Stimulated activated CD4-positive, alpha-beta T cell treated with anti-CD3 and anti-CD28 coated beads, Interleukin-12 subunit alpha, Interleukin-12 subunit beta, amount 100 ng/mL, for 48 hours (primary cell): ENCODE measurements around the gene FAM13B.
A peak's percentile ranks its signal among the peaks of the same experiment; 100 is the strongest.

Experiments used
- DNase-seq, 3 donors: peaks; one replicate each; pipeline ENCODE4 v3.0.0-alpha.2; 2020; ENCODE audit warnings: low read depth in 2 of 3, low spot score in 1 of 3

Gene FAM13B

GRCh38 chr5:137901011-137901817 lies 131.7 kb downstream of the FAM13B start:
- no peak for DNase-seq

- DNase-seq = no peak
Measured at GRCh38 chr5:137899493-137899892, 133.4 kb downstream of the FAM13B start.

GRCh38 chr5:137896560-137896959 lies 136.3 kb downstream of the FAM13B start:
- DNase-seq = no peak

- DNase-seq = no peak
Measured at GRCh38 chr5:137894586-137894985, 138.3 kb downstream of the FAM13B start.

DNA sequence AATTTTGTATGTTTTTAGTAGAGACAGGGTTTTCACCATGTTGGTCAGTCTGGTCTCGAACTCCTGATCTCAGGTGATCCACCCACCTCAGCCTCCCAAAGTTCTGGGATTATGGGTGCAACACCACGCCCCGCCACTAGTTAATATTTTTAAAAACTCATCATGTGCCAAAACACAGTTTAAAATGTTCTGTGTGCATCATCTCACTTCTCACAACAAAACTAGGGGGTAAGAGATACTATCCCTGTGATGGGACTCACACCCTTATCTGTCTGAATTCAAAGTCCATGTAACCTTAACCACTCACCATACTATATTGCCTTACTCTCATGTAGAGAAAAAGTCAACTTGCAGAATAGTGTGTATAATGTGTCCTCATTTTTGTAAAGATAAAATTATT lies 141.0 kb downstream of the FAM13B start:
- DNase-seq = no peak

- DNase-seq = no peak
Measured at GRCh38 chr5:137890845-137891244, 142.0 kb downstream of the FAM13B start.

- peak; percentile 59 to 78 (median 77) for DNase-seq
Measured at GRCh38 chr5:137888863-137889759, 143.8 kb downstream of the FAM13B start, which contains the start of gene PKD2L2. PKD2L2 (plus strand) TSS chr5:137889457; CDS start chr5:137889492, 35 bp downstream.

- no peak for DNase-seq
Measured at GRCh38 chr5:137888466-137888862, 144.4 kb downstream of the FAM13B start.
